A673 (cell line): ENCODE data around the gene TSSK2. TPM values are rescaled to one million over a fixed set of nuclear protein-coding genes. Genes with fewer than 3 reads are reported as not detected.

ENCODE experiments used
- BruUV-seq: library from RNA; stranded (reverse); fragments of 400-500 nt; replicated peaks from 2 replicates; lab custom pipeline; 2021; lab: Mats Ljungman, UMichigan
- CTCF ChIA-PET: fragments of 300-600 bp; sonication (Branson Sonifier 250); formaldehyde crosslinking; loops from one replicate; lab custom pipeline; 2022; ENCODE audit warnings: antibody characterized with exemption; lab: Charles Lee
- POLR2A ChIA-PET: fragments of 300-600 bp; sonication (Branson Sonifier 250); formaldehyde crosslinking; loops from one replicate; lab custom pipeline; 2022; ENCODE audit warnings: antibody characterized with exemption; ENCODE audit not compliant: low non-redundant PET; lab: Charles Lee
- DNase-seq: peaks from one replicate; pipeline ENCODE4 v3.0.0-alpha.2; 2015; ENCODE audit warnings: low spot score
- H3K27ac ChIP-seq: fragments of 200-600 bp; sonication (generic); 2 replicates; pipeline ENCODE4 v1.5.1; 2016; ENCODE audit warnings: mixed run types, low read depth, mild to moderate bottlenecking, mixed read lengths, antibody characterized with exemption, low read length; ENCODE audit not compliant: poor library complexity, severe bottlenecking
- H3K27me3 ChIP-seq: fragments of 200-600 bp; sonication (generic); replicated peaks from 2 replicates; pipeline ENCODE4 v1.6.1; 2017; ENCODE audit warnings: mixed run types, low read depth, mild to moderate bottlenecking, mixed read lengths, antibody characterized with exemption, low read length; ENCODE audit not compliant: insufficient read depth, poor library complexity
- H3K36me3 ChIP-seq: fragments of 200-600 bp; sonication (generic); 2 replicates; pipeline ENCODE4 v1.6.1; 2016; ENCODE audit warnings: mixed run types, mild to moderate bottlenecking, mixed read lengths, antibody characterized with exemption, low read length; ENCODE audit not compliant: insufficient read depth, poor library complexity, severe bottlenecking
- H3K4me1 ChIP-seq: fragments of 200-600 bp; sonication (generic); 2 replicates; pipeline ENCODE4 v1.6.1; 2017; ENCODE audit warnings: mixed run types, mild to moderate bottlenecking, mixed read lengths, antibody characterized with exemption, low read length; ENCODE audit not compliant: insufficient read depth, poor library complexity, severe bottlenecking
- H3K4me3 ChIP-seq: fragments of 200-600 bp; sonication (generic); 2 replicates; pipeline ENCODE4 v1.5.1; 2016; ENCODE audit warnings: low read depth, mixed run types, mild to moderate bottlenecking, mixed read lengths, low read length; ENCODE audit not compliant: poor library complexity, severe bottlenecking
- H3K9me3 ChIP-seq: fragments of 200-600 bp; sonication (generic); 2 replicates; pipeline ENCODE4 v1.6.1; 2016; ENCODE audit warnings: mixed run types, low read depth, mild to moderate bottlenecking, mixed read lengths, antibody characterized with exemption, low read length; ENCODE audit not compliant: poor library complexity, severe bottlenecking
- CTCF ChIP-seq: fragments of 300-800, 200-600 bp; sonication (generic); conservative IDR thresholded peaks from 2 replicates; pipeline ENCODE4 v1.5.1; 2017; ENCODE audit warnings: low read depth, mild to moderate bottlenecking, antibody characterized with exemption, low read length, moderate library complexity, mixed read lengths
- EZH2 ChIP-seq: fragments of 200-600 bp; sonication (generic); IDR thresholded peaks from 2 replicates; pipeline ENCODE4 v1.6.1; 2017; ENCODE audit warnings: borderline replicate concordance, low read depth, mild to moderate bottlenecking, mixed read lengths, antibody characterized with exemption, low read length; ENCODE audit not compliant: poor library complexity, severe bottlenecking
- intact Hi-C: fragments of 100-400 bp; cut with micrococcal nuclease; formaldehyde crosslinking; loops from one replicate; pipeline ENCODE4 v1.10.0; 2022; ENCODE audit not compliant: unreplicated experiment
- total RNA-seq: library from RNA; stranded (reverse); gene quantifications from 2 replicates; pipeline ENCODE4 v1.2.3, GENCODE V29; 2021

TSSK2 gene
- total RNA-seq, 1 experiment from 2014 or later = not detected

GRCh38 chr22:19094393-19094997 is 36.6 kb upstream of the TSSK2 start:
- intact Hi-C loops = no loop called here
- Histone ChIP-seq H3K27me3 (no peaks in the 10 kb centered on the region), H3K27ac (no peak overlapping the region), H3K9me3 (no peaks in the 10 kb centered on the region), H3K4me3 (no peak overlapping the region), H3K36me3 (no peaks in the 10 kb centered on the region), H3K4me1 (no peaks in the 10 kb centered on the region)
- POLR2A ChIA-PET = no interaction called here
- CTCF ChIA-PET = no interaction called here
- no TSS peak for BruUV-seq
- no peak for TF ChIP-seq EZH2
- TF ChIP-seq CTCF = no peak
- DNase-seq = no peak

- Histone ChIP-seq H3K27ac (no peak overlapping the region), H3K9me3 (no peaks in the 10 kb centered on the region), H3K4me3 (no peak overlapping the region), H3K4me1 (no peaks in the 10 kb centered on the region), H3K27me3 (no peaks in the 10 kb centered on the region), H3K36me3 (no peaks in the 10 kb centered on the region)
- CTCF ChIA-PET = interaction anchor here (0.6 kb wide), 2 partner anchors 11 to 1820 kb away, joined by 3 to 4 read pairs; partner anchors contain the start of gene CRKL
- no peak for TF ChIP-seq CTCF
- TF ChIP-seq EZH2 = no peak
- POLR2A ChIA-PET = no interaction called here
- no peak for DNase-seq
- intact Hi-C loops = no loop called here
- no TSS peak for BruUV-seq
Measured at GRCh38 chr22:19096555-19096954, 34.6 kb upstream of the TSSK2 start.

GRCh38 chr22:19097518-19097917 is 33.6 kb upstream of the TSSK2 start:
- DNase-seq = no peak
- H3K4me1 ChIP-seq = no peaks in the 10 kb centered on the region
- BruUV-seq = no TSS peak
- POLR2A ChIA-PET = no interaction called here
- no peaks in the 10 kb centered on the region for H3K36me3 ChIP-seq
- peak overlapping the region; percentile 23 for H3K27ac ChIP-seq
- H3K27me3 ChIP-seq = no peaks in the 10 kb centered on the region
- TF ChIP-seq CTCF (no peak), EZH2 (no peak)
- H3K9me3 ChIP-seq = no peaks in the 10 kb centered on the region
- H3K4me3 ChIP-seq = no peak overlapping the region
- CTCF ChIA-PET = no interaction called here
- intact Hi-C loops = no loop called here
